ENCODE results near the gene MATCAP1. TPM values are rescaled to one million over a fixed set of nuclear protein-coding genes. Genes with fewer than 3 reads are reported as not detected.
A peak's percentile ranks its signal among the peaks of the same experiment; 100 is the strongest.

Gene MATCAP1
- total and polyA plus RNA-seq, 2 of the 13 experiments (the other 11 are each of a cell fraction or from before 2014, with no cell fraction given) = 11.2 to 24.5 TPM

DNA sequence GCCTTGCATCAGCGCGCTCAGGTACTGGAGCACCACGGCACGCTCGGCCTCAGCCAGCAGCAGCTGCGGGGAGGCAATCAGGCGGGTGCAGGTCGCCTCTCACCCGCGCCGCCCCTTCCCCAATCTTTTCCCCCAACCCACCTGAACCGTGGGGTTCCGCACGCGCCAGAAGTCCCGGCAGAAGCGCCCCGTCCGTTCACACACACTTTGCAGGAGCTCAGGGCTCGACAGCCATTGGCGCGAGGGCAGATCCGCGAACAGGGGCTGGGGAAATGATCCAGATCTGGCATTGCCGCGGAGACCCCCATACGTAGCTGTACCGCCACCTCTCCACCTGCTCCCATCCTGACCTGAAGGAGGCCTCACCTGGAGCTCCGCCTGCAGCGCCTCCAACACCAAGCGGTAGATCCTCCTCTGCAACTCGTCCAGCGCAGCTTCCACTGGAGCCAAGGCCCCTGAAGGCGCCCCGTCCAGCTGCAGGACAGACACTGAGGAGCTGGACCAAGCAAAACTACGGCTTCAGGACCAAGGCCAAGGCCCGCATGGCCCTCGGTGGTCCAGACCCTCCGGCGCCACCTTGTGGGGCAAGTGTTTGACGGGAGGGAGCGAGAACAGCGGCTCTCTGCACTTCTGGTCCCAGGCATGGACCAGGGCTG lies 1.4 kb upstream of the MATCAP1 start (continued):
- TF ChIP-seq AHDC1 (CRISPR knock-in tag; IDR thresholded peaks at IDR 0.05; ENCODE audit: borderline replicate concordance) (0 out of 2 replicates have a peak, but pooled peaks have one; percentile 31), ZKSCAN5 (CRISPR knock-in tag; IDR thresholded peaks at IDR 0.05) (peak; percentile 59; the same call in 1 of the 2 replicates), NR2F2 (IDR thresholded peaks at IDR 0.05; ENCODE audit: borderline replicate concordance, low read depth) (no peak), ZFP36L2 (CRISPR knock-in tag; IDR thresholded peaks at IDR 0.05) (peak; percentile 96), ATF7 (IDR thresholded peaks at IDR 0.05) (no peak), ATF7 (CRISPR knock-in tag; IDR thresholded peaks at IDR 0.05) (no peak; the same call in 1 of the 2 replicates), CEBPZ (IDR thresholded peaks at IDR 0.05; ENCODE audit: low read length) (no peak), ZIK1 (CRISPR knock-in tag; IDR thresholded peaks at IDR 0.05; ENCODE audit: borderline replicate concordance, low read depth) (peak; percentile 86), SMAD9 (CRISPR knock-in tag; IDR thresholded peaks at IDR 0.05) (no peak), HOXA7 (CRISPR knock-in tag; IDR thresholded peaks at IDR 0.05) (peak; percentile 93), RNF2 (conservative IDR thresholded peaks at IDR 0.05; ENCODE audit: low read depth) (no peak), TCF7L2 (IDR thresholded peaks at IDR 0.05; ENCODE audit: low read depth, low read length) (no peak)
- TF ChIP-seq, protein P1, sequence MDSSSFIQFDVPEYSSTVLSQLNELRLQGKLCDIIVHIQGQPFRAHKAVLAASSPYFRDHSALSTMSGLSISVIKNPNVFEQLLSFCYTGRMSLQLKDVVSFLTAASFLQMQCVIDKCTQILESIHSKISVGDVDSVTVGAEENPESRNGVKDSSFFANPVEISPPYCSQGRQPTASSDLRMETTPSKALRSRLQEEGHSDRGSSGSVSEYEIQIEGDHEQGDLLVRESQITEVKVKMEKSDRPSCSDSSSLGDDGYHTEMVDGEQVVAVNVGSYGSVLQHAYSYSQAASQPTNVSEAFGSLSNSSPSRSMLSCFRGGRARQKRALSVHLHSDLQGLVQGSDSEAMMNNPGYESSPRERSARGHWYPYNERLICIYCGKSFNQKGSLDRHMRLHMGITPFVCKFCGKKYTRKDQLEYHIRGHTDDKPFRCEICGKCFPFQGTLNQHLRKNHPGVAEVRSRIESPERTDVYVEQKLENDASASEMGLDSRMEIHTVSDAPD (CRISPR knock-in tag; IDR thresholded peaks at IDR 0.05) = no peak
- TF ChIP-seq, protein P2, sequence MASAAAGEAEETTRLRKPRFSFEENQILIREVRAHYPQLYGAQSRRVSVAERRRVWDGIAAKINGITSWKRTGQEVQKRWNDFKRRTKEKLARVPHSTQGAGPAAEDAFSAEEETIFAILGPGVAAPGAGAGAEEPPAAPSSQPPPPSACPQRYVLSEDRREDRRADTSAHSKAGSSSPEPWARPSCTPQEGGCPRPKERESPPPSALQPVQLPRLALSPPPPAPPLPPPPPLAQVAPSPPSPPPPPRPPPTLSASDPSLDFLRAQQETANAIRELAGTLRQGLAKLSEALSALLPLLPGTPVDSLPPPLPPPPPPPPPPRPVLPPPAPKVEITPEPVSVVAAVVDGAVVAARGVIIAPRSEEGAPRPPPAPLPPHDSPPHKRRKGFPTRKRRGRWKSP (CRISPR knock-in tag; IDR thresholded peaks at IDR 0.05) = peak; percentile 49; the same call in 1 of the 2 replicates
- TF ChIP-seq, protein P3, sequence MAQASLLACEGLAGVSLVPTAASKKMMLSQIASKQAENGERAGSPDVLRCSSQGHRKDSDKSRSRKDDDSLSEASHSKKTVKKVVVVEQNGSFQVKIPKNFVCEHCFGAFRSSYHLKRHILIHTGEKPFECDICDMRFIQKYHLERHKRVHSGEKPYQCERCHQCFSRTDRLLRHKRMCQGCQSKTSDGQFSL (CRISPR knock-in tag; IDR thresholded peaks at IDR 0.05) = peak; percentile 53; the same call in 1 of the 2 replicates

Data from HepG2 (cell line).